Thyroid gland (tissue), 4 donors: ENCODE results near the gene KAZALD1. TPM values are rescaled to one million over a fixed set of nuclear protein-coding genes. Genes with fewer than 3 reads are reported as not detected.

Experiments
- DNase-seq, 2 donors: peaks; one replicate each; pipeline ENCODE4 v3.0.0-alpha.2; 2019
- H3K27ac ChIP-seq, 3 donors: fragments of 200-600 bp; sonication (generic); 1 replicate in 2 of 3; 2 replicates in 1 of 3; pipeline ENCODE4 v1.5.1; 2016 to 2019; ENCODE audit warnings: mild to moderate bottlenecking in 1 of 3, moderate library complexity in 1 of 3
- H3K27me3 ChIP-seq: fragments of 200-600 bp; sonication (generic); one replicate; pipeline ENCODE4 v1.5.1; 2019
- H3K36me3 ChIP-seq, 2 donors: fragments of 200-600 bp; sonication (generic); one replicate each; pipeline ENCODE4 v1.5.1; 2016 to 2019
- H3K4me1 ChIP-seq, 2 donors: fragments of 200-600 bp; sonication (generic); one replicate each; pipeline ENCODE4 v1.5.1; 2017 to 2019
- H3K4me3 ChIP-seq, 3 donors: fragments of 200-600 bp; sonication (generic); replicated peaks in 1 of 3; 1 replicate in 2 of 3; 2 replicates in 1 of 3; pipeline ENCODE4 v1.5.1; 2016; ENCODE audit warnings: mild to moderate bottlenecking in 1 of 3
- H3K9me3 ChIP-seq: fragments of 200-600 bp; sonication (generic); one replicate; pipeline ENCODE4 v1.5.1; 2017
- CTCF ChIP-seq, 6 experiments: fragments of 200-600 bp in 3 of 6; fragments of 450-650 bp in 3 of 6; sonication (generic) in 3 of 6; IDR thresholded peaks; one replicate each; pipeline ENCODE4 v1.5.1; 2016 to 2019; ENCODE audit warnings: antibody characterized with exemption in 6 of 6, mild to moderate bottlenecking in 2 of 6, inconsistent platforms in 1 of 6, moderate library complexity in 1 of 6
- POLR2A ChIP-seq, 2 donors: fragments of 450-650 bp; IDR thresholded peaks; one replicate each; pipeline ENCODE4 v1.6.1; 2017; ENCODE audit warnings: antibody characterized with exemption in 2 of 2, mild to moderate bottlenecking in 2 of 2, moderate library complexity in 1 of 2
- WGBS, 2 donors: methylation state at CpG; one replicate each; pipeline ENCODE4 v1.1.5; 2017; 5-methylcytosine and 5-hydroxymethylcytosine counted together
- intact Hi-C: fragments of 100-400 bp; cut with DNase I; formaldehyde crosslinking; loops from one replicate; pipeline ENCODE4 v1.15.1; 2023
- total RNA-seq, 4 donors: library from RNA; depleted of rRNA; stranded (reverse); fragments of >200 nt; gene quantifications; one replicate each; pipeline ENCODE4 v1.2.3, GENCODE V29; 2016

KAZALD1 gene
- total RNA-seq, 4 donors from 2014 or later: 3.1 to 9.9 (median 6.3) TPM

- 82 to 87% methylated on average over 5 of the region's 5 CpGs for WGBS, 2 donors
- no peaks in the 10 kb centered on the region for H3K9me3 ChIP-seq
- intact Hi-C loops: loop anchor here (5.0 kb wide), 1 partner anchor 37 kb away; the partner anchor contains the start of genes PDZD7 and SFXN3
- H3K27me3 ChIP-seq: no peaks in the 10 kb centered on the region
- H3K27ac ChIP-seq: no peak overlapping the region
- H3K36me3 ChIP-seq: no peaks in the 10 kb centered on the region
- H3K4me3 ChIP-seq: no peak overlapping the region
- peaks cover 21 to 22% of the 10 kb centered on the region in 2 donors for H3K4me1 ChIP-seq
- no peak for DNase-seq
- TF ChIP-seq POLR2A (IDR thresholded peaks at IDR 0.05) (no peak), CTCF (IDR thresholded peaks at IDR 0.05) (no peak)
These were observed 7.7 kb downstream of the KAZALD1 start for GRCh38 chr10:101069441-101069840.

- H3K36me3 ChIP-seq: no peaks in the 10 kb centered on the region
- no peak for DNase-seq
- H3K4me1 ChIP-seq: peaks cover 21 to 22% of the 10 kb centered on the region in 2 donors
- intact Hi-C loops: no loop called here
- H3K27ac ChIP-seq: no peak overlapping the region
- no peaks in the 10 kb centered on the region for H3K27me3 ChIP-seq
- 86 to 100% methylated on average over 1 to 3 of the region's 3 CpGs for WGBS, 2 donors
- no peak overlapping the region for H3K4me3 ChIP-seq
- no peak for TF ChIP-seq POLR2A (IDR thresholded peaks at IDR 0.05)
- TF ChIP-seq CTCF (IDR thresholded peaks at IDR 0.05): no peak
- H3K9me3 ChIP-seq: no peaks in the 10 kb centered on the region
These were observed 8.3 kb downstream of the KAZALD1 start for GRCh38 chr10:101070098-101070497.

GRCh38 chr10:101071267-101071884 lies 9.6 kb downstream of the KAZALD1 start:
- intact Hi-C loops: no loop called here
- DNase-seq: no peak
- Histone ChIP-seq H3K27ac (no peak overlapping the region), H3K4me1 (peaks cover 12 to 13% of the 10 kb centered on the region in 2 donors), H3K36me3 (no peaks in the 10 kb centered on the region), H3K9me3 (no peaks in the 10 kb centered on the region), H3K4me3 (no peak overlapping the region), H3K27me3 (no peaks in the 10 kb centered on the region)
- TF ChIP-seq POLR2A (IDR thresholded peaks at IDR 0.05) (no peak), CTCF (IDR thresholded peaks at IDR 0.05) (no peak)
- 70 to 75% methylated on average over 6 of the region's 6 CpGs for WGBS, 2 donors

GRCh38 chr10:101071885-101072433 lies 10.2 kb downstream of the KAZALD1 start:
- Histone ChIP-seq H3K36me3 (no peaks in the 10 kb centered on the region), H3K4me1 (peaks cover 7% of the 10 kb centered on the region in 2 donors), H3K27ac (no peak overlapping the region), H3K27me3 (no peaks in the 10 kb centered on the region), H3K4me3 (no peak overlapping the region), H3K9me3 (no peaks in the 10 kb centered on the region)
- no peak for TF ChIP-seq CTCF (IDR thresholded peaks at IDR 0.05)
- intact Hi-C loops: no loop called here
- DNase-seq: no peak
- WGBS, 2 donors: 53 to 55% methylated on average over 7 of the region's 7 CpGs

GRCh38 chr10:101072923-101073322 lies 11.1 kb downstream of the KAZALD1 start:
- TF ChIP-seq POLR2A (IDR thresholded peaks at IDR 0.05) (no peak), CTCF (IDR thresholded peaks at IDR 0.05) (no peak)
- 64 to 65% methylated on average over 9 of the region's 9 CpGs for WGBS, 2 donors
- H3K27me3 ChIP-seq: no peaks in the 10 kb centered on the region

More at GRCh38 chr10:101072923-101073322, 11.1 kb downstream of the KAZALD1 start:
- DNase-seq: no peak
- Histone ChIP-seq H3K4me1 (no peaks in the 10 kb centered on the region), H3K4me3 (no peak overlapping the region), H3K27ac (no peak overlapping the region), H3K9me3 (no peaks in the 10 kb centered on the region), H3K36me3 (no peaks in the 10 kb centered on the region)
- intact Hi-C loops: no loop called here
